Suprapubic skin (tissue), 4 donors: ENCODE measurements around the gene RAB35.

Experiments used
- POLR2A ChIP-seq, 2 donors: fragments of 450-650 bp; IDR thresholded peaks; one replicate each; pipeline ENCODE4 v1.6.1; 2017; ENCODE audit warnings: antibody characterized with exemption in 2 of 2, mild to moderate bottlenecking in 2 of 2, moderate library complexity in 2 of 2
- POLR2AphosphoS5 ChIP-seq, 3 donors: sonication (generic); formaldehyde crosslinking; IDR thresholded peaks; one replicate each; pipeline ENCODE4 v1.6.1; 2017; ENCODE audit warnings: antibody characterized with exemption in 3 of 3

- TF ChIP-seq POLR2A (IDR thresholded peaks at IDR 0.05) (no peak), POLR2AphosphoS5 (IDR thresholded peaks at IDR 0.05) (no peak)
Measured at GRCh38 chr12:120158351-120158750, 41.8 kb upstream of the RAB35 start.
